OCI-LY1 (cell line): Measurements from ENCODE around the gene UNC119B.

Source experiments
- H2AFZ ChIP-seq: fragments of 200-600 bp; sonication (generic), shearing (Covaris generic); 2 replicates; pipeline ENCODE4 v1.6.0; 2014; ENCODE audit warnings: antibody characterized with exemption, mild to moderate bottlenecking, low read length
- H3F3A ChIP-seq: fragments of 200-600 bp; sonication (generic), shearing (Covaris generic); 2 replicates; pipeline ENCODE4 v1.6.0; 2014; ENCODE audit warnings: mild to moderate bottlenecking, antibody characterized with exemption, low read length, moderate library complexity; ENCODE audit not compliant: insufficient read depth
- H3K27ac ChIP-seq: fragments of 200-600 bp; sonication (generic); 2 replicates; pipeline ENCODE4 v1.5.1; 2014; ENCODE audit warnings: low read length, mixed run types, mild to moderate bottlenecking, low read depth; ENCODE audit not compliant: poor library complexity, severe bottlenecking
- H3K27me3 ChIP-seq: fragments of 200-600 bp; sonication (generic); 2 replicates; pipeline ENCODE4 v1.6.0; 2014; ENCODE audit warnings: antibody characterized with exemption, mild to moderate bottlenecking, low read length, moderate library complexity; ENCODE audit not compliant: insufficient read depth
- H3K36me3 ChIP-seq: fragments of 200-600 bp; sonication (generic); 2 replicates; pipeline ENCODE4 v1.6.1; 2014; ENCODE audit warnings: mild to moderate bottlenecking, antibody characterized with exemption, low read length, moderate library complexity, mixed read lengths; ENCODE audit not compliant: insufficient read depth
- H3K4me1 ChIP-seq: fragments of 200-600 bp; sonication (generic); 2 replicates; pipeline ENCODE4 v1.5.1; 2014; ENCODE audit warnings: mild to moderate bottlenecking, low read length, moderate library complexity; ENCODE audit not compliant: insufficient read depth, severe bottlenecking
- H3K4me2 ChIP-seq: fragments of 200-600 bp; sonication (generic), shearing (Covaris generic); 2 replicates; pipeline ENCODE4 v1.6.1; 2014; ENCODE audit warnings: low read length
- H3K4me3 ChIP-seq: fragments of 200-600 bp; sonication (generic); 2 replicates; pipeline ENCODE4 v1.5.1; 2014; ENCODE audit warnings: low read length, low read depth, mild to moderate bottlenecking, mixed read lengths; ENCODE audit not compliant: poor library complexity, severe bottlenecking
- H3K79me2 ChIP-seq: fragments of 200-600 bp; shearing (Covaris generic); 2 replicates; pipeline ENCODE4 v1.6.1; 2016; ENCODE audit warnings: mixed run types, low read length, mixed read lengths; ENCODE audit not compliant: insufficient read depth
- H3K9ac ChIP-seq: fragments of 200-600 bp; sonication (generic), shearing (Covaris generic); 2 replicates; pipeline ENCODE4 v1.6.1; 2014; ENCODE audit warnings: mild to moderate bottlenecking, low read length, mixed read lengths
- H3K9me2 ChIP-seq: fragments of 200-600 bp; sonication (generic), shearing (Covaris generic); 2 replicates; pipeline ENCODE4 v1.6.1; 2014; ENCODE audit warnings: low read depth, mild to moderate bottlenecking, low read length, mixed read lengths
- H3K9me3 ChIP-seq: fragments of 200-600 bp; shearing (Covaris generic); 2 replicates; pipeline ENCODE4 v1.6.1; 2014; ENCODE audit warnings: low read length, mixed read lengths
- H4K20me1 ChIP-seq: fragments of 200-600 bp; sonication (generic), shearing (Covaris generic); 2 replicates; pipeline ENCODE4 v1.6.0; 2016; ENCODE audit warnings: mild to moderate bottlenecking, low read length; ENCODE audit not compliant: insufficient read depth
- EZH2 ChIP-seq: fragments of 200-600 bp; sonication (generic), shearing (Covaris generic); IDR thresholded peaks from 2 replicates; pipeline ENCODE4 v1.8.0; 2017; ENCODE audit warnings: borderline replicate concordance, mixed run types, mild to moderate bottlenecking, antibody characterized with exemption, low read length, moderate library complexity, mixed read lengths
- TF ChIP-seq, protein P1 (sequence below): fragments of 200-600 bp; sonication (generic), shearing (Covaris generic); IDR thresholded peaks from 2 replicates; pipeline ENCODE4 v1.5.1; 2017; ENCODE audit warnings: mild to moderate bottlenecking, antibody characterized with exemption, low read length, moderate library complexity, mixed read lengths

UNC119B gene

DNA sequence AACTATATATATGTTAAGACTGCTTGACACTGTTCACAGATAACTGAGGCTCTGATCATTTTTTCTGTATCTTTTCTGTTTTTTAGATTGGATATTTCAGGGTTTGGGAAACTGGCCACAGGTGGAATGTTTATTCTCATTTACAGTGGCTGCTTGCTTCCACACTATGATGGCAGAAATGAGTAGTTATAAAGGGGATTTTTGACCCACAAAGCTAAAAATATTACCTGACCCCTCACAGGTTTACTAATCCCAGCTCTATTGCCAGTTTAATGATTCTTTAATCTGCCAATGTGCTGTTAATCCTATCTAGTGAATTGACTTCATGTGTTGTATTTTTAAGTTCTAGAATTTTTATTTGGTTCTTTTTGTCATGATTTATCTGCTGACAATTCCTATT is 45.0 kb downstream of the UNC119B start:
- H3K9me3 ChIP-seq, result peaks cover 11% of the 10 kb centered on the region
- H2AFZ ChIP-seq, result no peak overlapping the region
- TF ChIP-seq, protein P1, sequence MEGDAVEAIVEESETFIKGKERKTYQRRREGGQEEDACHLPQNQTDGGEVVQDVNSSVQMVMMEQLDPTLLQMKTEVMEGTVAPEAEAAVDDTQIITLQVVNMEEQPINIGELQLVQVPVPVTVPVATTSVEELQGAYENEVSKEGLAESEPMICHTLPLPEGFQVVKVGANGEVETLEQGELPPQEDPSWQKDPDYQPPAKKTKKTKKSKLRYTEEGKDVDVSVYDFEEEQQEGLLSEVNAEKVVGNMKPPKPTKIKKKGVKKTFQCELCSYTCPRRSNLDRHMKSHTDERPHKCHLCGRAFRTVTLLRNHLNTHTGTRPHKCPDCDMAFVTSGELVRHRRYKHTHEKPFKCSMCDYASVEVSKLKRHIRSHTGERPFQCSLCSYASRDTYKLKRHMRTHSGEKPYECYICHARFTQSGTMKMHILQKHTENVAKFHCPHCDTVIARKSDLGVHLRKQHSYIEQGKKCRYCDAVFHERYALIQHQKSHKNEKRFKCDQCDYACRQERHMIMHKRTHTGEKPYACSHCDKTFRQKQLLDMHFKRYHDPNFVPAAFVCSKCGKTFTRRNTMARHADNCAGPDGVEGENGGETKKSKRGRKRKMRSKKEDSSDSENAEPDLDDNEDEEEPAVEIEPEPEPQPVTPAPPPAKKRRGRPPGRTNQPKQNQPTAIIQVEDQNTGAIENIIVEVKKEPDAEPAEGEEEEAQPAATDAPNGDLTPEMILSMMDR, result no peak
- TF ChIP-seq EZH2, result no peak
- no peaks in the 10 kb centered on the region for H3K27me3 ChIP-seq
- H3K79me2 ChIP-seq, result no peaks in the 10 kb centered on the region
- no peak overlapping the region for H3K4me3 ChIP-seq
- no peaks in the 10 kb centered on the region for H4K20me1 ChIP-seq
- H3K4me1 ChIP-seq, result peaks cover 10% of the 10 kb centered on the region
- no peaks in the 10 kb centered on the region for H3F3A ChIP-seq
- H3K9me2 ChIP-seq, result no peaks in the 10 kb centered on the region
- H3K4me2 ChIP-seq, result no peak overlapping the region
- no peak overlapping the region for H3K9ac ChIP-seq
- H3K27ac ChIP-seq, result no peak overlapping the region
- no peaks in the 10 kb centered on the region; the same call in 1 of the 2 replicates for H3K36me3 ChIP-seq

DNA sequence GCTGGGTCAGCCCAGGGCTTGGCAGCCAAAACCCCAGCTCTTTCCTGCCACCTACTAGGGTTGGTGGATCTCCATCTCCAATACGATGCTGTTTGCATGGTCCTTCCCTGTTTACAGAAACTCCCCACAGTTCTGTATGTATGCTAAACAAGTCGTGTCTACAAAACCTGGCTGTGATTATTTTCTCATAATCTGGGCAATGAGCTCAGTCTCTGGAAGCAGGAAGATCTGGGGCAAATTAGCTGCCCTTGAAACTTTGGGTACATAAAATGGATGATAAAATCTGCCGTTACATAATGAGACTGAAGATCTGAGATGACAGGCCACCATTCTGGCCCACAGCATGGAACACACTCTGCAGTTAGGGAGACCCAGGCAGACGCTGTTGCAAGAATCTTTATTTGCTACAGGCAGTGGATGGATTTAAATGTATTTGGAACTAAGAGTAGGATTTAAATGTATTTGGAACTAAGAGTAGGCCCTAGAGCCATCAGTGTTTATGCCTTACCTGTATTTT is 47.0 kb downstream of the UNC119B start:
- no peak overlapping the region for H3K27ac ChIP-seq
- peaks cover 17% of the 10 kb centered on the region for H3K4me1 ChIP-seq
- H3K9me3 ChIP-seq, result peaks cover 11% of the 10 kb centered on the region
- H3K4me2 ChIP-seq, result no peak overlapping the region
- no peak for TF ChIP-seq EZH2
- TF ChIP-seq, protein P1, result no peak
- H4K20me1 ChIP-seq, result no peaks in the 10 kb centered on the region
- H3K9me2 ChIP-seq, result no peaks in the 10 kb centered on the region
- no peak overlapping the region for H3K4me3 ChIP-seq
- H3K79me2 ChIP-seq, result no peaks in the 10 kb centered on the region
- H3F3A ChIP-seq, result no peaks in the 10 kb centered on the region
- no peak overlapping the region for H2AFZ ChIP-seq
- H3K27me3 ChIP-seq, result no peaks in the 10 kb centered on the region
- no peak overlapping the region for H3K9ac ChIP-seq
- peaks cover 12% of the 10 kb centered on the region for H3K36me3 ChIP-seq

DNA sequence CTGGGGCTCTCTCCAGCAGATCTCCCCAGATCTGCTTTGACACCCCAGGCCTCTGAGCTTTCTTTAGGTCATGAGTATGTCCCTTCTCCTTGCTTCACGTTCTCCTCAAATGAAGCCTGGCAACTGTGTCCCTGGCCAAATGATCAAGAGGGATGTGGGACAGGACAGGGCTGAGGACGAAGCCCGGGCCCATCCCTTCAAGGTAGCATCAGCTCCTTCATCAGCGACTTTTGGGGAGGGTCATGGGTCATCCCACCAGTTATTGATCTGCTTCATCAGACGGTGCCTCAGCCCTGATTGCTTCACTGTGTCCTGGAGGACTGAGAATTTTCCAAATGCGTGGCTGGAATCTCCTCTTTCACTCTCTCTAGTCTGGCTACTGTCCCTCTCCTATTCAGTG is 47.7 kb downstream of the UNC119B start:
- H4K20me1 ChIP-seq, result no peaks in the 10 kb centered on the region
- no peaks in the 10 kb centered on the region for H3K9me2 ChIP-seq
- H3K4me1 ChIP-seq, result peaks cover 17% of the 10 kb centered on the region
- H3K9ac ChIP-seq, result no peak overlapping the region
- no peak overlapping the region for H3K27ac ChIP-seq
- H3K4me2 ChIP-seq, result no peak overlapping the region
- H3F3A ChIP-seq, result no peaks in the 10 kb centered on the region
- no peaks in the 10 kb centered on the region for H3K79me2 ChIP-seq
- H2AFZ ChIP-seq, result no peak overlapping the region
- peaks cover 11% of the 10 kb centered on the region for H3K9me3 ChIP-seq
- no peaks in the 10 kb centered on the region for H3K27me3 ChIP-seq
- TF ChIP-seq, protein P1, result no peak
- no peak for TF ChIP-seq EZH2
- no peak overlapping the region for H3K4me3 ChIP-seq
- peaks cover 14% of the 10 kb centered on the region for H3K36me3 ChIP-seq
